Neural crest cell (in vitro differentiated cells): ENCODE measurements around the gene PAQR5. TPM values are rescaled to one million over a fixed set of nuclear protein-coding genes. Genes with fewer than 3 reads are reported as not detected.

Experiments used
- DNase-seq: peaks from one replicate; pipeline ENCODE4 v3.0.0; 2021; ENCODE audit warnings: low read depth, mixed read lengths, low spot score
- H3K27ac Mint-ChIP-seq: one replicate; pipeline ENCODE4 v1.8.0; 2021; ENCODE audit warnings: mild to moderate bottlenecking, mixed read lengths; ENCODE audit not compliant: unreplicated experiment
- H3K27me3 Mint-ChIP-seq: 2 replicates; pipeline ENCODE4 v1.8.0; 2021; ENCODE audit warnings: low read depth, mild to moderate bottlenecking, mixed read lengths
- H3K36me3 Mint-ChIP-seq: 2 replicates; pipeline ENCODE4 v1.8.0; 2021; ENCODE audit warnings: low read depth, mild to moderate bottlenecking, mixed read lengths
- H3K4me1 Mint-ChIP-seq: 2 replicates; pipeline ENCODE4 v1.8.0; 2021; ENCODE audit warnings: mixed read lengths
- H3K4me3 Mint-ChIP-seq: one replicate; pipeline ENCODE4 v1.8.0; 2021; ENCODE audit warnings: mild to moderate bottlenecking, mixed read lengths
- H3K9me3 Mint-ChIP-seq: 2 replicates; pipeline ENCODE4 v1.8.0; 2021; ENCODE audit warnings: mixed read lengths
- total RNA-seq: library from RNA; stranded (reverse); gene quantifications from 2 replicates; pipeline ENCODE4 v1.2.1, GENCODE V29; 2021
- TF ChIP-seq, protein P1 (sequence below): fragments of 200-600 bp; sonication (generic); conservative IDR thresholded peaks from 2 replicates; pipeline ENCODE4 v1.5.0; 2021; ENCODE audit warnings: antibody characterized with exemption, mild to moderate bottlenecking

The PAQR5 gene
- total RNA-seq, 1 donor from 2014 or later, result 0.21 TPM

DNA sequence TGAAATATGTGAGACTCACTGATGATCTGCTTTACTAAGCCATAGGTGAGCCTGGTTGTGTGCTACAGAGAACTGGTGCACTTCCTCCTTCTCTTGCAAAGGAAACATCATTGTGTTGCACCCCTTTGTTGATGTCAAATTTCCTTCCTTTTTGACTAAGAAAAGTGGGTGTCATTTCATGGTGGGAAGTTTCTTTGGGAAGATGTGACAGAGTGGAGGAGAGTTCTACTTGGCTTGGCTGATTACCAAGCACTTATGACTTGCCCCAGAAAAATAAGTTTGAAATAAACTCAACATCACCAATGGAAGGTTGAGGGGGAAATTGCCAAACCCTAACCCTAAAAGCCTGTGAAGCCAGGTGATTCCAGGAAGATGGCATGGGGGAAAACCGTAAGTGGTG, 61.9 kb downstream of the PAQR5 start:
- Mint-ChIP-seq H3K4me3 (no peak overlapping the region), H3K36me3 (no peaks in the 10 kb centered on the region), H3K27ac (no peak overlapping the region), H3K4me1 (peaks cover 23% of the 10 kb centered on the region), H3K27me3 (no peaks in the 10 kb centered on the region), H3K9me3 (no peaks in the 10 kb centered on the region)
- TF ChIP-seq, protein P1, sequence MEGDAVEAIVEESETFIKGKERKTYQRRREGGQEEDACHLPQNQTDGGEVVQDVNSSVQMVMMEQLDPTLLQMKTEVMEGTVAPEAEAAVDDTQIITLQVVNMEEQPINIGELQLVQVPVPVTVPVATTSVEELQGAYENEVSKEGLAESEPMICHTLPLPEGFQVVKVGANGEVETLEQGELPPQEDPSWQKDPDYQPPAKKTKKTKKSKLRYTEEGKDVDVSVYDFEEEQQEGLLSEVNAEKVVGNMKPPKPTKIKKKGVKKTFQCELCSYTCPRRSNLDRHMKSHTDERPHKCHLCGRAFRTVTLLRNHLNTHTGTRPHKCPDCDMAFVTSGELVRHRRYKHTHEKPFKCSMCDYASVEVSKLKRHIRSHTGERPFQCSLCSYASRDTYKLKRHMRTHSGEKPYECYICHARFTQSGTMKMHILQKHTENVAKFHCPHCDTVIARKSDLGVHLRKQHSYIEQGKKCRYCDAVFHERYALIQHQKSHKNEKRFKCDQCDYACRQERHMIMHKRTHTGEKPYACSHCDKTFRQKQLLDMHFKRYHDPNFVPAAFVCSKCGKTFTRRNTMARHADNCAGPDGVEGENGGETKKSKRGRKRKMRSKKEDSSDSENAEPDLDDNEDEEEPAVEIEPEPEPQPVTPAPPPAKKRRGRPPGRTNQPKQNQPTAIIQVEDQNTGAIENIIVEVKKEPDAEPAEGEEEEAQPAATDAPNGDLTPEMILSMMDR, result no peak
- DNase-seq, result no peak

DNA sequence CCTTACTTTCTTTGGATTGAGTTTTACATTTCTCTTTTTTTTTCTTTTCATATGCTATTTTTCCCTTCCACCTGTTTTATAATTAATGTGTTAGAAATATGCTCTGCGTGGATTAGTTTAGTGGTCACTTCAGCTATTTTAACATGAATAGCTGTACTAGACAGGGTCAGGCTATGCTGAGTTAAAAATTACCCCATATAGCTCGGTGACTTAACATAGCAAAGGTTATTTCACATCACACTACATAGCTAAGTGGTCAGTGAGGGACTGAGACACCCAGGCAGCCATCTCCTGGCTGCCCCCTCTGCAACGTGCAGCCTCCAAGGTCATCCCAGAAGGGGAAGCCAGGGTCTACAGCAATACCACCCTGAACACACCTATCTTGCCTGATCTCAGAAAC, 68.5 kb downstream of the PAQR5 start:
- Mint-ChIP-seq H3K36me3 (no peaks in the 10 kb centered on the region), H3K4me1 (peaks cover 4% of the 10 kb centered on the region), H3K27me3 (no peaks in the 10 kb centered on the region), H3K27ac (no peak overlapping the region), H3K9me3 (peaks cover 6% of the 10 kb centered on the region), H3K4me3 (no peak overlapping the region)
- TF ChIP-seq, protein P1, result no peak
- DNase-seq, result no peak

DNA sequence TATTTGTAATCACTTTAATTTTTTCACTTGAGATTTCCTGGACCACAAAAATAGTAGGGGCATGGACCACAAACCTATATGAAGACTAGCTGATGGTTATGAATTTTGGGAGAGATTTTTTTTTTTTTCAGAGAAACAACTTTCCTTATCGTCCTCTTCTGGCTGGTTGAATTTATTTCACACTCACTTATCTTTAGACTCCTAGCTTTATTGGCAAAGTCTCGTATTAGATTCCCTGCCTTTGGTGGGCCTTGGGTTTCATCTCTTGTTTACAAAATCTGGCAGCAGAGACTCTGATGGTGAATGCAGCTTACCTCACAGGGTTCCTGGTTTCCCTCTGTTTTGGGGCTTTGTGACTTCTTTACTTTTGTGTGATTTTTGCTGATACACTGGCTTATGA, 70.9 kb downstream of the PAQR5 start:
- Mint-ChIP-seq H3K27me3 (no peaks in the 10 kb centered on the region), H3K36me3 (no peaks in the 10 kb centered on the region), H3K4me3 (no peak overlapping the region), H3K9me3 (peaks cover 10% of the 10 kb centered on the region), H3K27ac (no peak overlapping the region), H3K4me1 (no peaks in the 10 kb centered on the region)
- no peak for DNase-seq
- TF ChIP-seq, protein P1, result no peak

DNA sequence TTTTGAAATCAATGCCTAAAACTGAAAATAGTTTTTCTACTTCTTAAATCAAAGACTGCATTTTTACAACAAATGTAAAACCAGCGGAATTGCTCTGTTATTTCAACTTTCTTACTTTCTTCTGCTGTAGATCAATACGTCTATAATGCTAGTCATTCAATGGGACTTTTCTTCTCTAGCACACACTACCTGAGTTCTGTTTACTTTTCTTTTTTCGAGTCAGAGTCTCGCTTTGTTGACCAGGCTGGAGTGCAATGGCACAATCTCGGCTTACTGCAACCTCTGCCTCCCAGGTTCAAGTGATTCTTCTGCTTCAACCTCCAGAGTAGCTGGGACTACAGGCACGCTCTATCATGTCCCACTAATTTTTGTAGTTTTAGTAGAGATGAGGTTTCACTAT, 74.7 kb downstream of the PAQR5 start:
- Mint-ChIP-seq H3K36me3 (no peaks in the 10 kb centered on the region), H3K27ac (no peak overlapping the region), H3K4me3 (no peak overlapping the region), H3K27me3 (no peaks in the 10 kb centered on the region), H3K9me3 (peaks cover 4% of the 10 kb centered on the region), H3K4me1 (peaks cover 4% of the 10 kb centered on the region)
- no peak for DNase-seq
- TF ChIP-seq, protein P1, result no peak

DNA sequence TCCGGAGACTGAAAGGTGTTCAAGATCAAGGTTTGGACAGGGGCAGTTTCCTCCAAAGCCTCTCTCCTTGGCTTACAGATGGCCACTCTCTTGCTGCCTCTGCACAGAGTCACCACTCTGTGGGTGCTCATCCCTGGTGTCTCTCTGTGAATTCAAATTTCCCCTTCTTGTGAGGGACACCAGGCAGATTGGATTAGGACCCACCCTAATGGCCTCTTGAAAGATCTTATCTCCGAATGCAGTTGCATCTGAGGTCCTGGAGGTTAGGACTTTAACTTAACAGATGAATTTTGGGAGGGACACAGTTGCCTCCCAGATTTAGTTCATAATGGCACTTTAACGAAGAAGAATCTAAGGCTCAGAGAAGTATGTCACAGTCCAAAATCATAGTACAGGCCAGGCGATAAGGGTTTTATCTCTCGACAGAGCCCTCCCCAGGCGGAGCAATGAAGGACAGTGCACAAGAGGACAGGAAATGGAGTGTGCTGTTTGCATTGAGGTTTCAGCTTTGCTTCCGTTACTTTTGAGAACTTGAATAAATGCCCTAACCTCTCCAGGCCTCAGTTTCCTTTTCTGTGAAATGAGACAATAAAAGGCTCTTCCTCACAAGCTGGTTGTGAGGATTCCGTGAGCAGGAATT, 76.6 kb downstream of the PAQR5 start:
- Mint-ChIP-seq H3K9me3 (peaks cover 4% of the 10 kb centered on the region), H3K27me3 (no peaks in the 10 kb centered on the region), H3K4me1 (peaks cover 4% of the 10 kb centered on the region), H3K27ac (no peak overlapping the region), H3K36me3 (no peaks in the 10 kb centered on the region), H3K4me3 (no peak overlapping the region)
- TF ChIP-seq, protein P1, result no peak
- DNase-seq, result no peak
